ENCODE results near the gene PGAM5. TPM values are rescaled to one million over a fixed set of nuclear protein-coding genes. Genes with fewer than 3 reads are reported as not detected.

The PGAM5 gene
- 45.5 to 55.1 TPM (median 53.3 TPM) in 5 replicates for total RNA-seq (2022; extraction: Qiagen RNA extraction)

DNA sequence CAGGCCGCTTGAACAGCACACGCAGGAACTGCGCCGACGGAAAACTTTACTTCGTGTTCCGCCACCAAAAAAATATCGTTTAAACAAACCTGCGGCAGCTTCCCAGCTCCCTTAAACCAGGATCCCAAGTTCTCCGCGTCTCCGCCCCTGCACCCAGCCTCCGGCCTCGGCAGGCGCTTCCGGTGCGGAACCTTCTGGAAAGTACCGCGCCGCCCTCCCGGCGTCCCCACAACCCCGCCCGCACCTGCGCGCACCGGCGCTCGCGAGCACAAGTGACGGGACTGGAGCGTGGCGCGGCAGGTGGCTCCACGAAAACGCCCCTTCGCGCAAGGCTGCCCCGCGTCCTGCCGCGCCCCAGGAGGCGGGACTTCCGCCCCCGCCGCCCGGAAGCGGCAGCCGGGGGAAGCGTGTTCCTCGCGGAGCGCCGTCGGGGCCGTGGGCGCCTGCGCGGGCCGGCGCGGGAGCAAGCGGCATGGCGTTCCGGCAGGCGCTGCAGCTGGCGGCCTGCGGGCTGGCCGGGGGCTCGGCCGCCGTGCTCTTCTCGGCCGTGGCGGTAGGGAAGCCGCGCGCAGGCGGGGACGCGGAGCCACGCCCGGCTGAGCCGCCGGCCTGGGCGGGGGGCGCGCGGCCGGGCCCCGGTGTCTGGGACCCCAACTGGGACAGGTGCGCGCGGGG is at the start of gene PGAM5:
TSS of gene PGAM5 (plus strand) at position 438 of the 675 bp plus-strand sequence. CDS start at position 473, 35 bp downstream.

GRCh38 chr12:132687211-132688164 is 23.2 kb upstream of the PGAM5 start, which contains the start of the genes POLE and PXMP2:
TSS of gene POLE (minus strand) at chr12:132687342. CDS start at chr12:132687315, 27 bp downstream.
TSS of gene PXMP2 (plus strand) at chr12:132687587. CDS start at chr12:132687671, 84 bp downstream.

GRCh38 chr12:132761032-132761920 is 50.6 kb downstream of the PGAM5 start, which contains the start of gene ANKLE2:
TSS of gene ANKLE2 (minus strand) at chr12:132761832. CDS start at chr12:132761798, 34 bp downstream.

Other genes with a start within 250 kb of the PGAM5 start
- gene FBRSL1, start 220.7 kb upstream of the PGAM5 start, total RNA-seq (2022; extraction: Qiagen RNA extraction): 79.5 to 102 TPM (median 92.0 TPM) in 5 replicates
- gene LRCOL1, start 100.3 kb upstream of the PGAM5 start, total RNA-seq (2022; extraction: Qiagen RNA extraction): not detected in 5 replicates
- gene P2RX2, start 92.1 kb upstream of the PGAM5 start, total RNA-seq (2022; extraction: Qiagen RNA extraction): not detected in 5 replicates
- gene POLE, start 23.5 kb upstream of the PGAM5 start, total RNA-seq (2022; extraction: Qiagen RNA extraction): 41.1 to 50.1 TPM (median 43.1 TPM) in 5 replicates
- 20.9 to 32.5 TPM (median 32.0 TPM) in 5 replicates for gene PXMP2, start 23.3 kb upstream of the PGAM5 start, total RNA-seq (2022; extraction: Qiagen RNA extraction)
- gene ANKLE2, start 51.0 kb downstream of the PGAM5 start, total RNA-seq (2022; extraction: Qiagen RNA extraction): 67.9 to 87.0 TPM (median 74.3 TPM) in 5 replicates
- gene GOLGA3, start 118.0 kb downstream of the PGAM5 start, total RNA-seq (2022; extraction: Qiagen RNA extraction): 19.4 to 30.2 TPM (median 21.1 TPM) in 5 replicates
- gene CHFR, start 176.8 kb downstream of the PGAM5 start, total RNA-seq (2022; extraction: Qiagen RNA extraction): 20.6 to 26.6 TPM (median 22.6 TPM) in 5 replicates
- 2.1 to 4.1 TPM (median 3.1 TPM) in 5 replicates for gene ZNF605, start 245.5 kb downstream of the PGAM5 start, total RNA-seq (2022; extraction: Qiagen RNA extraction)